ENCODE results near the gene BLID. TPM values are rescaled to one million over a fixed set of nuclear protein-coding genes. Genes with fewer than 3 reads are reported as not detected.

The BLID gene
- total RNA-seq, 2 experiments from 2014 or later = not detected

GRCh38 chr11:122154227-122154626 lies 38.2 kb upstream of the BLID start:
- peaks cover 18% of the 10 kb centered on the region for H3K27me3 Mint-ChIP-seq (ENCODE audit: low read depth)
- DNase-seq = no peak
- no peaks in the 10 kb centered on the region for H3K36me3 Mint-ChIP-seq (ENCODE audit: low read depth)
- H3K9me3 Mint-ChIP-seq = no peaks in the 10 kb centered on the region
- peaks cover 9% of the 10 kb centered on the region for H3K4me1 Mint-ChIP-seq (ENCODE audit: low read depth)
- CTCF ChIA-PET = no interaction called here
- H3K4me3 Mint-ChIP-seq = no peak overlapping the region
- intact Hi-C loops (cut with micrococcal nuclease) = no loop called here
- H3K27ac Mint-ChIP-seq = no peak overlapping the region

- intact Hi-C loops (cut with micrococcal nuclease) = no loop called here
- Mint-ChIP-seq H3K27ac (no peak overlapping the region), H3K4me3 (no peak overlapping the region), H3K36me3 (ENCODE audit: low read depth) (no peaks in the 10 kb centered on the region), H3K9me3 (no peaks in the 10 kb centered on the region), H3K4me1 (ENCODE audit: low read depth) (peaks cover 9% of the 10 kb centered on the region), H3K27me3 (ENCODE audit: low read depth) (peaks cover 20% of the 10 kb centered on the region)
- DNase-seq = no peak
- CTCF ChIA-PET = no interaction called here
Measured at GRCh38 chr11:122153746-122154145, 37.7 kb upstream of the BLID start.

- Mint-ChIP-seq H3K27ac (no peak overlapping the region), H3K4me3 (no peak overlapping the region), H3K27me3 (ENCODE audit: low read depth) (peaks cover 17% of the 10 kb centered on the region), H3K4me1 (ENCODE audit: low read depth) (no peaks in the 10 kb centered on the region), H3K36me3 (ENCODE audit: low read depth) (no peaks in the 10 kb centered on the region), H3K9me3 (no peaks in the 10 kb centered on the region)
- DNase-seq = no peak
- CTCF ChIA-PET = no interaction called here
- intact Hi-C loops (cut with micrococcal nuclease) = no loop called here
Measured at GRCh38 chr11:122150216-122151124, 34.5 kb upstream of the BLID start.

- intact Hi-C loops (cut with micrococcal nuclease) = no loop called here
- CTCF ChIA-PET = no interaction called here
- H3K27me3 Mint-ChIP-seq (ENCODE audit: low read depth) = peaks cover 19% of the 10 kb centered on the region
- no peak overlapping the region for H3K27ac Mint-ChIP-seq
- H3K36me3 Mint-ChIP-seq (ENCODE audit: low read depth) = no peaks in the 10 kb centered on the region
- no peaks in the 10 kb centered on the region for H3K4me1 Mint-ChIP-seq (ENCODE audit: low read depth)
- no peak overlapping the region for H3K4me3 Mint-ChIP-seq
- no peak for DNase-seq
- H3K9me3 Mint-ChIP-seq = no peaks in the 10 kb centered on the region
Measured at GRCh38 chr11:122149202-122149601, 33.2 kb upstream of the BLID start.

GRCh38 chr11:122146475-122146874 lies 30.5 kb upstream of the BLID start:
- no peaks in the 10 kb centered on the region for H3K36me3 Mint-ChIP-seq (ENCODE audit: low read depth)
- no peak overlapping the region for H3K27ac Mint-ChIP-seq
- intact Hi-C loops (cut with micrococcal nuclease) = no loop called here
- CTCF ChIA-PET = interaction anchor here (0.6 kb wide), 1 partner anchor 45 kb away, joined by 3 read pairs; no protein-coding TSS in a partner anchor
- no peaks in the 10 kb centered on the region for H3K4me1 Mint-ChIP-seq (ENCODE audit: low read depth)
- H3K9me3 Mint-ChIP-seq = no peaks in the 10 kb centered on the region
- no peak overlapping the region for H3K4me3 Mint-ChIP-seq
- peaks cover 18% of the 10 kb centered on the region for H3K27me3 Mint-ChIP-seq (ENCODE audit: low read depth)
- no peak for DNase-seq

GRCh38 chr11:122145715-122146274 lies 29.8 kb upstream of the BLID start:
- no peak overlapping the region for H3K4me3 Mint-ChIP-seq
- no peaks in the 10 kb centered on the region for H3K9me3 Mint-ChIP-seq
- peaks cover 18% of the 10 kb centered on the region for H3K27me3 Mint-ChIP-seq (ENCODE audit: low read depth)
- intact Hi-C loops (cut with micrococcal nuclease) = no loop called here
- no peak for DNase-seq
- CTCF ChIA-PET = no interaction called here
- H3K36me3 Mint-ChIP-seq (ENCODE audit: low read depth) = no peaks in the 10 kb centered on the region
- no peaks in the 10 kb centered on the region for H3K4me1 Mint-ChIP-seq (ENCODE audit: low read depth)
- H3K27ac Mint-ChIP-seq = no peak overlapping the region

GRCh38 chr11:122144752-122145151 lies 28.7 kb upstream of the BLID start:
- H3K27ac Mint-ChIP-seq = no peak overlapping the region
- intact Hi-C loops (cut with micrococcal nuclease) = no loop called here
- CTCF ChIA-PET = no interaction called here
- H3K9me3 Mint-ChIP-seq = no peaks in the 10 kb centered on the region
- no peaks in the 10 kb centered on the region for H3K4me1 Mint-ChIP-seq (ENCODE audit: low read depth)
- H3K4me3 Mint-ChIP-seq = no peak overlapping the region
- peaks cover 16% of the 10 kb centered on the region for H3K27me3 Mint-ChIP-seq (ENCODE audit: low read depth)
- no peak for DNase-seq
- H3K36me3 Mint-ChIP-seq (ENCODE audit: low read depth) = no peaks in the 10 kb centered on the region

- Mint-ChIP-seq H3K36me3 (ENCODE audit: low read depth) (no peaks in the 10 kb centered on the region), H3K27me3 (ENCODE audit: low read depth) (peaks cover 10% of the 10 kb centered on the region), H3K4me3 (no peak overlapping the region), H3K27ac (no peak overlapping the region), H3K9me3 (no peaks in the 10 kb centered on the region), H3K4me1 (ENCODE audit: low read depth) (no peaks in the 10 kb centered on the region)
- intact Hi-C loops (cut with micrococcal nuclease) = no loop called here
- CTCF ChIA-PET = no interaction called here
- no peak for DNase-seq
Measured at GRCh38 chr11:122141725-122142124, 25.7 kb upstream of the BLID start.

GRCh38 chr11:122140500-122140899 lies 24.5 kb upstream of the BLID start:
- Mint-ChIP-seq H3K9me3 (no peaks in the 10 kb centered on the region), H3K27ac (no peak overlapping the region), H3K36me3 (ENCODE audit: low read depth) (no peaks in the 10 kb centered on the region), H3K4me3 (no peak overlapping the region), H3K4me1 (ENCODE audit: low read depth) (no peaks in the 10 kb centered on the region), H3K27me3 (ENCODE audit: low read depth) (peaks cover 5% of the 10 kb centered on the region)
- DNase-seq = no peak
- intact Hi-C loops (cut with micrococcal nuclease) = no loop called here
- CTCF ChIA-PET = no interaction called here

GRCh38 chr11:122139595-122139866 lies 23.5 kb upstream of the BLID start:
- CTCF ChIA-PET = no interaction called here
- DNase-seq = no peak
- H3K4me1 Mint-ChIP-seq (ENCODE audit: low read depth) = no peaks in the 10 kb centered on the region
- intact Hi-C loops (cut with micrococcal nuclease) = no loop called here
- no peaks in the 10 kb centered on the region for H3K9me3 Mint-ChIP-seq
- no peak overlapping the region for H3K4me3 Mint-ChIP-seq
- H3K27ac Mint-ChIP-seq = no peak overlapping the region
- peaks cover 3% of the 10 kb centered on the region for H3K27me3 Mint-ChIP-seq (ENCODE audit: low read depth)
- no peaks in the 10 kb centered on the region for H3K36me3 Mint-ChIP-seq (ENCODE audit: low read depth)

GRCh38 chr11:122138744-122139594 lies 23.0 kb upstream of the BLID start:
- H3K9me3 Mint-ChIP-seq = no peaks in the 10 kb centered on the region
- intact Hi-C loops (cut with micrococcal nuclease) = no loop called here
- no peaks in the 10 kb centered on the region for H3K27me3 Mint-ChIP-seq (ENCODE audit: low read depth)
- CTCF ChIA-PET = no interaction called here
- no peaks in the 10 kb centered on the region for H3K36me3 Mint-ChIP-seq (ENCODE audit: low read depth)
- H3K27ac Mint-ChIP-seq = no peak overlapping the region
- H3K4me3 Mint-ChIP-seq = no peak overlapping the region
- DNase-seq = no peak
- no peaks in the 10 kb centered on the region for H3K4me1 Mint-ChIP-seq (ENCODE audit: low read depth)

- Mint-ChIP-seq H3K27me3 (ENCODE audit: low read depth) (peaks cover 2% of the 10 kb centered on the region), H3K36me3 (ENCODE audit: low read depth) (no peaks in the 10 kb centered on the region), H3K4me3 (no peak overlapping the region), H3K4me1 (ENCODE audit: low read depth) (no peaks in the 10 kb centered on the region), H3K27ac (no peak overlapping the region), H3K9me3 (no peaks in the 10 kb centered on the region)
- intact Hi-C loops (cut with micrococcal nuclease) = no loop called here
- DNase-seq = no peak
- CTCF ChIA-PET = no interaction called here
Measured at GRCh38 chr11:122137078-122137793, 21.2 kb upstream of the BLID start.

Data from activated naive CD4-positive, alpha-beta T cell treated with anti-CD3 and anti-CD28 coated beads for 36 hours (primary cell).